Measurements from ENCODE around the gene ANTKMT. TPM values are rescaled to one million over a fixed set of nuclear protein-coding genes. Genes with fewer than 3 reads are reported as not detected.

ANTKMT gene
- polyA plus RNA-seq, 1 donor from 2014 or later, result 73.4 TPM

DNA sequence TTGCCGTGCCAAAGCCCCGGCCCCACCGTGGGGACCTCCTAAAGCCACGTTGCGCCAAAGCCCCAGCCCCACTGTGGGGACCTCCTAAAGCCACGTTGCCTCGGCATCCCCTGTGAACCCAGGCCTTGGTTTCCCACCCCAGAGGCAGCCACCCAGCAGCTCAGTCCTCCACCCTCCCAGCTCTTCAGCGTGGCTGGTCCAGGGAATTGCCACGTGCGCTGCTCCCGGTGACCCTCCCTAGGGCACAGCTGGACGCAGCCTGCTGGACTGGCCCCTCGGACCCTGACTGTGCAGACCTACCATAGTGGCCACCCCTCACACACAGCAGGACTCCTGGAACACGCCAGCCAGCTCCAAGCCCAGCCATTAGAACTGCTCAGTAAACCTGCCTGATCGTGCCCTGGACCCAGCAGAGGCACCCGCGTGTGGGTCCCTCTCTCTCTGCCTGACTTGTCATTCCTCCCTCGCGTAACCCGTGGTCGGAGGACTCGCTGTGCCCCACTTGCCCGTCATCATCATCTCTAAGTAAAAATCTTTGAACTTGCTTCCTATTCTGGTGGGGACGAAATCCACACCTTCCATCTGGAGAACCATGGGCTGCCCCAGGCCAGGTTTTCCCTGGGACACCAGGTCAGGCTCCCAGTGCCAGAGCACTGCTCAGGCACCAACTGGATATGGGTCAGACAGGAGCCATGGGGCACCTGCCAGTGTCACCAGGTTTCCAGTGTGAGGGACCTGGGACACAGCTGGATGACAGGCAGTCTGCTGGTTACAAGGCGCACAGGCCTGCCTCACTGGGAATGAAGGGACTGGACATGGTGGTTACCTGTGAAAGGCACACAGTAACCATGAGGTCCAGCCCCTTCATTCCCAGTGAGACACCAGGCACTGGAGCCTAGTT, 14.3 kb downstream of the ANTKMT start:
- Histone ChIP-seq H3K9me3 (ENCODE audit: low read length) (no peaks in the 10 kb centered on the region), H2AFZ (ENCODE audit: low read depth, low read length) (no peak overlapping the region), H3F3A (ENCODE audit: insufficient read depth, low read length, poor library complexity, severe bottlenecking) (no peaks in the 10 kb centered on the region), H3K9ac (ENCODE audit: low read length) (no peak overlapping the region), H3K4me2 (ENCODE audit: low read length) (no peak overlapping the region), H3K79me2 (replicated peaks; ENCODE audit: insufficient read depth, low read length) (peaks cover 4% of the 10 kb centered on the region), H3K27ac (ENCODE audit: low read length) (no peak overlapping the region), H3K27me3 (ENCODE audit: insufficient read depth, low read depth, low read length) (no peaks in the 10 kb centered on the region), H4K20me1 (ENCODE audit: insufficient read depth) (no peaks in the 10 kb centered on the region), H3K9me2 (ENCODE audit: insufficient read depth, low read length) (no peaks in the 10 kb centered on the region), H3K4me3 (ENCODE audit: low read length) (no peak overlapping the region), H3K36me3 (ENCODE audit: insufficient read depth, low read length) (no peaks in the 10 kb centered on the region)
- no peak for TF ChIP-seq RAD21 (conservative IDR thresholded peaks at IDR 0.05)
- TF ChIP-seq, protein P1, sequence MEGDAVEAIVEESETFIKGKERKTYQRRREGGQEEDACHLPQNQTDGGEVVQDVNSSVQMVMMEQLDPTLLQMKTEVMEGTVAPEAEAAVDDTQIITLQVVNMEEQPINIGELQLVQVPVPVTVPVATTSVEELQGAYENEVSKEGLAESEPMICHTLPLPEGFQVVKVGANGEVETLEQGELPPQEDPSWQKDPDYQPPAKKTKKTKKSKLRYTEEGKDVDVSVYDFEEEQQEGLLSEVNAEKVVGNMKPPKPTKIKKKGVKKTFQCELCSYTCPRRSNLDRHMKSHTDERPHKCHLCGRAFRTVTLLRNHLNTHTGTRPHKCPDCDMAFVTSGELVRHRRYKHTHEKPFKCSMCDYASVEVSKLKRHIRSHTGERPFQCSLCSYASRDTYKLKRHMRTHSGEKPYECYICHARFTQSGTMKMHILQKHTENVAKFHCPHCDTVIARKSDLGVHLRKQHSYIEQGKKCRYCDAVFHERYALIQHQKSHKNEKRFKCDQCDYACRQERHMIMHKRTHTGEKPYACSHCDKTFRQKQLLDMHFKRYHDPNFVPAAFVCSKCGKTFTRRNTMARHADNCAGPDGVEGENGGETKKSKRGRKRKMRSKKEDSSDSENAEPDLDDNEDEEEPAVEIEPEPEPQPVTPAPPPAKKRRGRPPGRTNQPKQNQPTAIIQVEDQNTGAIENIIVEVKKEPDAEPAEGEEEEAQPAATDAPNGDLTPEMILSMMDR (IDR thresholded peaks at IDR 0.05; ENCODE audit: poor library complexity, severe bottlenecking), result no peak

DNA sequence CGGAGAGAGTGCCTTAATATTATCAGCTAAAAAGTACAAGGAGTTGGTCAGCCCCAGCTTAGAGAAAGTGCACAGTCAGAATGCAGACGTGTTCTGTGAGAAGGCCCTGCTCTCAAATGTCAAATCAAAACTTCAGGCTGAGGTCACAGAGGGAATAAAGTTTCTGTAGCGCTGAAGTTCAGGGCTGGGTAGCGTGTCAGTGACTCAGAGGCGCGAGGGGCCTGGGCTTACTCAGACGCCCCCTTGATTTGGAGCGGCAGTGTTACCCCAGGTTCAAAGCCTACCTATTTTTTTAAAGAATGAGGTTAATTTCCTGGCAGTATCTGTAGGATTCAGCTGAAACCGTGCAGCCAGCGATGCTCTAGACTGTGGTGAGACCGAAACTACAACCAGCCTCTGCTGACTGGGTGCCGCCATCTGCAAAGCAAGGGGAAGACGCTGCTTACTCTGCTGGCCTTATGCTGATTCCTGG, 15.1 kb downstream of the ANTKMT start:
- TF ChIP-seq SMC3 (conservative IDR thresholded peaks at IDR 0.05; ENCODE audit: poor library complexity) (no peak), EZH2 (IDR thresholded peaks at IDR 0.05; ENCODE audit: borderline replicate concordance, insufficient read depth, low read length, poor library complexity, severe bottlenecking) (no peak), TAF1 (IDR thresholded peaks at IDR 0.05; ENCODE audit: low read depth) (no peak), EP300 (conservative IDR thresholded peaks at IDR 0.05; ENCODE audit: poor library complexity, severe bottlenecking) (no peak), RAD21 (conservative IDR thresholded peaks at IDR 0.05) (no peak), POLR2AphosphoS5 (IDR thresholded peaks at IDR 0.05) (no peak), MXI1 (conservative IDR thresholded peaks at IDR 0.05; ENCODE audit: poor library complexity, severe bottlenecking) (no peak)
- TF ChIP-seq, protein P2, sequence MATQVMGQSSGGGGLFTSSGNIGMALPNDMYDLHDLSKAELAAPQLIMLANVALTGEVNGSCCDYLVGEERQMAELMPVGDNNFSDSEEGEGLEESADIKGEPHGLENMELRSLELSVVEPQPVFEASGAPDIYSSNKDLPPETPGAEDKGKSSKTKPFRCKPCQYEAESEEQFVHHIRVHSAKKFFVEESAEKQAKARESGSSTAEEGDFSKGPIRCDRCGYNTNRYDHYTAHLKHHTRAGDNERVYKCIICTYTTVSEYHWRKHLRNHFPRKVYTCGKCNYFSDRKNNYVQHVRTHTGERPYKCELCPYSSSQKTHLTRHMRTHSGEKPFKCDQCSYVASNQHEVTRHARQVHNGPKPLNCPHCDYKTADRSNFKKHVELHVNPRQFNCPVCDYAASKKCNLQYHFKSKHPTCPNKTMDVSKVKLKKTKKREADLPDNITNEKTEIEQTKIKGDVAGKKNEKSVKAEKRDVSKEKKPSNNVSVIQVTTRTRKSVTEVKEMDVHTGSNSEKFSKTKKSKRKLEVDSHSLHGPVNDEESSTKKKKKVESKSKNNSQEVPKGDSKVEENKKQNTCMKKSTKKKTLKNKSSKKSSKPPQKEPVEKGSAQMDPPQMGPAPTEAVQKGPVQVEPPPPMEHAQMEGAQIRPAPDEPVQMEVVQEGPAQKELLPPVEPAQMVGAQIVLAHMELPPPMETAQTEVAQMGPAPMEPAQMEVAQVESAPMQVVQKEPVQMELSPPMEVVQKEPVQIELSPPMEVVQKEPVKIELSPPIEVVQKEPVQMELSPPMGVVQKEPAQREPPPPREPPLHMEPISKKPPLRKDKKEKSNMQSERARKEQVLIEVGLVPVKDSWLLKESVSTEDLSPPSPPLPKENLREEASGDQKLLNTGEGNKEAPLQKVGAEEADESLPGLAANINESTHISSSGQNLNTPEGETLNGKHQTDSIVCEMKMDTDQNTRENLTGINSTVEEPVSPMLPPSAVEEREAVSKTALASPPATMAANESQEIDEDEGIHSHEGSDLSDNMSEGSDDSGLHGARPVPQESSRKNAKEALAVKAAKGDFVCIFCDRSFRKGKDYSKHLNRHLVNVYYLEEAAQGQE (IDR thresholded peaks at IDR 0.05; ENCODE audit: borderline replicate concordance), result no peak
- TF ChIP-seq, protein P1 (IDR thresholded peaks at IDR 0.05; ENCODE audit: poor library complexity, severe bottlenecking), result no peak
- H4K20me1 ChIP-seq (ENCODE audit: insufficient read depth), result no peaks in the 10 kb centered on the region
- no peaks in the 10 kb centered on the region for H3K9me3 ChIP-seq (ENCODE audit: low read length)
- no peak overlapping the region for H3K4me2 ChIP-seq (ENCODE audit: low read length)
- H3K27me3 ChIP-seq (ENCODE audit: insufficient read depth, low read depth, low read length), result no peaks in the 10 kb centered on the region
- H3F3A ChIP-seq (ENCODE audit: insufficient read depth, low read length, poor library complexity, severe bottlenecking), result no peaks in the 10 kb centered on the region
- H3K9ac ChIP-seq (ENCODE audit: low read length), result no peak overlapping the region
- H3K79me2 ChIP-seq (replicated peaks; ENCODE audit: insufficient read depth, low read length), result peaks cover 5% of the 10 kb centered on the region
- H3K36me3 ChIP-seq (ENCODE audit: insufficient read depth, low read length), result no peaks in the 10 kb centered on the region
- H3K27ac ChIP-seq (ENCODE audit: low read length), result no peak overlapping the region
- H3K4me3 ChIP-seq (ENCODE audit: low read length), result no peak overlapping the region
- H2AFZ ChIP-seq (ENCODE audit: low read depth, low read length), result no peak overlapping the region
- H3K9me2 ChIP-seq (ENCODE audit: insufficient read depth, low read length), result no peaks in the 10 kb centered on the region
